OCI-LY3 (cell line): ENCODE measurements around the gene DCP2.

Experiments
- CTCF ChIP-seq: fragments of 200-600, 300-600 bp; sonication (generic); IDR thresholded peaks from 2 replicates; pipeline ENCODE4 v1.5.1; 2014; ENCODE audit warnings: antibody characterized with exemption, low read length, low read depth
- EZH2phosphoT487 ChIP-seq: fragments of 200-600 bp; shearing (Covaris generic); IDR thresholded peaks from 2 replicates; pipeline ENCODE4 v1.6.1; 2018; ENCODE audit warnings: antibody characterized with exemption, mixed run types, low read depth

GRCh38 chr5:113057557-113057984 is 81.0 kb downstream of the DCP2 start:
- TF ChIP-seq CTCF (no peak), EZH2phosphoT487 (no peak)
